A673 (cell line): ENCODE measurements around the gene PYGB.

Experiments used
- CTCF ChIP-seq: fragments of 300-800, 200-600 bp; sonication (generic); conservative IDR thresholded peaks from 2 replicates; pipeline ENCODE4 v1.5.1; 2017; ENCODE audit warnings: low read depth, mild to moderate bottlenecking, antibody characterized with exemption, low read length, moderate library complexity, mixed read lengths
- EZH2 ChIP-seq: fragments of 200-600 bp; sonication (generic); IDR thresholded peaks from 2 replicates; pipeline ENCODE4 v1.6.1; 2017; ENCODE audit warnings: borderline replicate concordance, low read depth, mild to moderate bottlenecking, mixed read lengths, antibody characterized with exemption, low read length; ENCODE audit not compliant: poor library complexity, severe bottlenecking

GRCh38 chr20:25289886-25290597 lies 42.2 kb downstream of the PYGB start:
- no peak for TF ChIP-seq CTCF
- TF ChIP-seq EZH2 = no peak
